ENCODE measurements around the gene GYPC.

- TF ChIP-seq ARNTL (CRISPR knock-in tag; IDR thresholded peaks at IDR 0.05; ENCODE audit: borderline replicate concordance, low read depth) (no peak), ZFP30 (CRISPR knock-in tag; IDR thresholded peaks at IDR 0.05) (no peak), ZNF70 (CRISPR knock-in tag; IDR thresholded peaks at IDR 0.05) (no peak), ZFP3 (CRISPR knock-in tag; IDR thresholded peaks at IDR 0.05) (no peak), TSHZ2 (CRISPR knock-in tag; IDR thresholded peaks at IDR 0.05) (no peak), GLIS3 (CRISPR knock-in tag; IDR thresholded peaks at IDR 0.05) (no peak), CSDC2 (CRISPR knock-in tag; IDR thresholded peaks at IDR 0.05) (no peak), PATZ1 (CRISPR knock-in tag; IDR thresholded peaks at IDR 0.05; ENCODE audit: borderline replicate concordance) (no peak), ZC3H10 (CRISPR knock-in tag; IDR thresholded peaks at IDR 0.05) (no peak), RARB (CRISPR knock-in tag; IDR thresholded peaks at IDR 0.05) (no peak), PPARA (CRISPR knock-in tag; IDR thresholded peaks at IDR 0.05; ENCODE audit: borderline replicate concordance) (no peak), ZNF8 (CRISPR knock-in tag; IDR thresholded peaks at IDR 0.05) (no peak), CREB5 (CRISPR knock-in tag; IDR thresholded peaks at IDR 0.05; ENCODE audit: low read depth) (no peak), CSRNP3 (CRISPR knock-in tag; IDR thresholded peaks at IDR 0.05) (no peak)
These were observed 6.7 kb downstream of the GYPC start for GRCh38 chr2:126662621-126663020.

All from SK-N-SH treated with all-trans-retinoic acid at 6 μM for 48 hours (cell line).